T-helper 1 cell treated with Interleukin-12 subunit alpha and Interleukin-12 subunit beta and Interleukin-4 antibody, amounts not matched to agents 30 μg/mL and 1 μg/mL, for 36 hours (primary cell): Measurements from ENCODE around the gene LRP2.

Experiments used
- H3K27ac Mint-ChIP-seq: one replicate; pipeline ENCODE4 v1.8.0; 2021; ENCODE audit warnings: mild to moderate bottlenecking, mixed read lengths
- H3K27me3 Mint-ChIP-seq: one replicate; pipeline ENCODE4 v1.8.0; 2021; ENCODE audit warnings: low read depth, mixed read lengths
- H3K36me3 Mint-ChIP-seq: one replicate; pipeline ENCODE4 v1.8.0; 2021; ENCODE audit warnings: low read depth, mixed read lengths
- H3K4me1 Mint-ChIP-seq: one replicate; pipeline ENCODE4 v1.8.0; 2021; ENCODE audit warnings: low read depth, mixed read lengths
- H3K4me3 Mint-ChIP-seq: one replicate; pipeline ENCODE4 v1.8.0; 2021; ENCODE audit warnings: mild to moderate bottlenecking, moderate library complexity, mixed read lengths
- H3K9me3 Mint-ChIP-seq: one replicate; pipeline ENCODE4 v1.8.0; 2021; ENCODE audit warnings: mixed read lengths

LRP2 gene

DNA sequence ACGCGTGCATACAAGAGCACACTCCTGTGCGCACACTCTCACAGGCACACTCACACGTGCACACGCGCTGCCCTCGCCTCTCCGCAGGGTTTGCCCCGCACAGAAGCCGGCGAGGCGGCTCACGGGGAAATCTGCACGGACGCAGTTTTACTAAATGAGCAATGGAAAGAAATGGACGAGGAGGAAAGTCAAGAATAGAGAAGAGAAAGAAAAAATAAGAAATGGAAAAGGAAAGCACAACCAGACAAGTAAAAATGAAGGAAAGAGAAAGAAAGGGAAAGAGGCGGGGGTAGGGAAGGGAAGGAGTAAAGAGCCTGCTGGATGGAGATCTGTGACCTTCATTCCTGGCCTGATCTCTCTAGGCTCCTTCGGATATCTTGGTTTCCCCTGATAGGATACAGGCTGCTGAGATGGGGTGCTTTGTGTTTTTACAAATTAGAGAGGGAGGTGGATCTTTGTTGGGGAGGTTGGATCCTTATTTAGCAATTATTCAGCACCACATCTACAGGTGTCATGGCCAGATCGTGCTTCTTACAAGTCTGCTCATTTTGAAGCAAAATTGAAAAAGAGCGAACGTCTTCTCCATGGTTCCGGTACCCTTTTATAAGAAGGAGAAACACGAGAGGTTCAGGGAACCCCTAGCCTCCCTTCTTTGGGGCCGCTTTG, 693 bp upstream of the LRP2 start:
- Mint-ChIP-seq H3K9me3 (no peaks in the 10 kb centered on the region), H3K4me3 (peak overlapping the region; percentile 87), H3K36me3 (no peaks in the 10 kb centered on the region), H3K27ac (peak overlapping the region; percentile 50), H3K27me3 (peaks cover 59% of the 10 kb centered on the region), H3K4me1 (peaks cover 31% of the 10 kb centered on the region)

DNA sequence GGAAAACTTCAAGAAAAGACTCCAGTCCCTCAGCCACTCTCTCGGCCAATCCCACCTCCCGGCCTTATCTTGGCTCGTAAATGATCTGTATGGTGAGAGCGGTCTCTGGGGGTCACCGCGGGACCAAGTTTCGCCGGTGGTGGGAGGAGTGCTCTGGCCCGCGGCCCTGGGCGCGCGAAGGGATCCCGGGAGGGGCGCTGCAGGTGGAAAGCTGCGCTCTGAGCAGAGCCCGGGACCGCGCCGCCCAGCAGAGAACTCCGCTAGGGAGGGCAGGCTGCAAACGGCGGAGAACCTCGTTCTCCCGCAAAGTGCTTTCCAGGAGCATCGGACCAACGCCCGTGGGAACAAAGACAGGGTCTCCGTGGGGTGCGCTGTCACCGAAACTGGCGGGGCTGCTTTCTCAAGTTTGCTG, 622 bp downstream of the LRP2 start:
- Mint-ChIP-seq H3K4me3 (peak overlapping the region; percentile 43), H3K27ac (no peak overlapping the region), H3K9me3 (no peaks in the 10 kb centered on the region), H3K4me1 (peaks cover 31% of the 10 kb centered on the region), H3K27me3 (peaks cover 63% of the 10 kb centered on the region), H3K36me3 (no peaks in the 10 kb centered on the region)

DNA sequence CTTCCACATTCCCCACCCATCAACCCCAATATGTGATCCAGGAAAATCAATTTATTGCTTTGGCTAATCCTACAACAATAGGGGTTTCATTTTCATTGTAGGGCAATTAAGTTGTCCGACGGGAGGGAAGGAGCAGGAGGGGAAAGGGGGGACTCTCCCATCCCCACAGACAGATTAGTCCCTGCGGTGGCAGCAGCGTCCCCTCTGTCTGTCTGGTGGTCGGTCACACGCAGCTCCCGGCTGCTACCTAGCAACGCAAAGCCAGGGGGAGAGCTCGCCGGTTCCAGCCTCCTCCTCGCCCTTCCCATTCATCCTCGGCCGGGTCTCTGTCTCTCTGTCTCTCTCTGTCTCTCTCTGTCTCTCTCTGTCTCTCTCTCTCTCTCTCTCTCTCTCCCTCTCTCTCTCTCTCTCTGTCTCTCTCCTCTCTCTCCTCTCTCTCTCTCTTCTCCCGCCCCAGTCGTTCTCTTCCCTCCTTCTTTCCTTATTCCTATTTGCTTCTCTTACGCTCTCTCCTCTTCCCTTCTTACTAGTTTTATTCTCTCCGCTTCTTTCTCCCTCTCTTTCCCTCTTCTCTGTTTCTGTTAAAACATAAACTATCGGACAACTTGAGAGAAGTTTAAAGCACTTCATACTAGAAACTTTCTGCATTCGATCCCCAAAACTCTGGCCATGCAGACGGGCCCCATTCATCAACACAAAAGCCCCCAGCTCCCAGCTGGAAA, 1.2 kb downstream of the LRP2 start:
- Mint-ChIP-seq H3K27me3 (peaks cover 69% of the 10 kb centered on the region), H3K4me3 (peak overlapping the region; percentile 43), H3K9me3 (no peaks in the 10 kb centered on the region), H3K36me3 (no peaks in the 10 kb centered on the region), H3K27ac (no peak overlapping the region), H3K4me1 (peaks cover 31% of the 10 kb centered on the region)

DNA sequence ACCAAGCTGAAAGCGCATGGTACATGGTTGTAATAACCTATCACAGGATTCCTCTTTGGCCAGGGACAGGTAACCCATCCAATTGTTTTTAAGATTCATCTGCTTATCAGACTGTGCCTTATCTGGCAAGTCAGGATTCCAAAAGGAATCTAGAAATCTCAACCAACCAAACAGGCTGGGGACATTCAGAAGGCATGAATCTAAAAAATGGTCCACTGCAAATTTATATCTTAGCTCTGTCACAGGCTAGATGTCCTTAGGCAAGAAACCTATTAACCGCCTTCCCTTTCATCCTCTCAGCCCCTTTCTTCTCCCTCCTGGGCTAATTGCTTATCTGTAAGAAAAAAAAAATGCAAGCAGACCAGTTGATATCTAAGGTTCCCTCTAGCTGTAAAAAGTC, 4.3 kb downstream of the LRP2 start:
- Mint-ChIP-seq H3K27ac (no peak overlapping the region), H3K4me3 (no peak overlapping the region), H3K36me3 (no peaks in the 10 kb centered on the region), H3K27me3 (peaks cover 61% of the 10 kb centered on the region), H3K4me1 (peaks cover 10% of the 10 kb centered on the region), H3K9me3 (no peaks in the 10 kb centered on the region)

DNA sequence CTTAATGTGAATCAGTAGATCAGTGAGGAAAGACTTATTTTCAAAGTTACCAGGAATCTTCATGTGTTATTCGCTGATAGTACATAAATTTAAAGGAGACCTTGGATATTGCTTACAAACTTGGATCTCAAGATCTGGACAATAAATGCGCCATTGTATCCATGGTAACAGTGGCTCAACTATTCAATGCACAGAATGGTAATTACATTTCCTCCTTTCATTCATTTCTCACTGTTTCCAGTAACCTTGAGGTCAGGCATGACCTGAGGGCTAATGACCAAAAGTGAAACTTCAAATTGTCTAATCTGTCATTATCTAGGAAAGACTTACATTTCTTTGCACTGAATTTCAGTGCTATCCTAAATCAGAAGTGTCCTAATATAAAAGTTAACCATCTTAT, 8.1 kb downstream of the LRP2 start:
- Mint-ChIP-seq H3K4me1 (no peaks in the 10 kb centered on the region), H3K27me3 (peaks cover 27% of the 10 kb centered on the region), H3K36me3 (no peaks in the 10 kb centered on the region), H3K9me3 (no peaks in the 10 kb centered on the region), H3K4me3 (no peak overlapping the region), H3K27ac (no peak overlapping the region)

DNA sequence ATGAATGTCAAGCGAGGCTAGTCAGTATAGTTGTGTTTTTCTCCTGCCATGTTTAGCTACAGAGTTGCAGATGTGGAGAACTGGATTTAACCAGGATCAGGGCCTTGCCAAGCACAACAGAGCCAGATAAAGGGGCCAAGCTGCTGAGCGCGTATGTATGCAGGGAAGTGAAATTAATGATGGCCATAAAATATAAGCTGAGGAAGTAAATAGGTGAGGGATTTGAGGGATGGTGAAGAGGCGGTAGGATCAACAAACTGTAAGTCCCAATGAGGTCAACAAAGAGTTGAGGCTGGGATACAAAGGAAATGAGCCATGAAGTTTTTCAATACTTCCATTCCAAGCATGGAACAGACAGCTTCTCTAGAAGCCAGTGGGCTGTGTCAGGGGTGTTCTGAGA, 10.6 kb downstream of the LRP2 start:
- no peak overlapping the region for H3K4me3 Mint-ChIP-seq
- H3K27ac Mint-ChIP-seq, result no peak overlapping the region
- no peaks in the 10 kb centered on the region for H3K9me3 Mint-ChIP-seq
- H3K36me3 Mint-ChIP-seq, result no peaks in the 10 kb centered on the region
- H3K4me1 Mint-ChIP-seq, result no peaks in the 10 kb centered on the region
- peaks cover 15% of the 10 kb centered on the region for H3K27me3 Mint-ChIP-seq

DNA sequence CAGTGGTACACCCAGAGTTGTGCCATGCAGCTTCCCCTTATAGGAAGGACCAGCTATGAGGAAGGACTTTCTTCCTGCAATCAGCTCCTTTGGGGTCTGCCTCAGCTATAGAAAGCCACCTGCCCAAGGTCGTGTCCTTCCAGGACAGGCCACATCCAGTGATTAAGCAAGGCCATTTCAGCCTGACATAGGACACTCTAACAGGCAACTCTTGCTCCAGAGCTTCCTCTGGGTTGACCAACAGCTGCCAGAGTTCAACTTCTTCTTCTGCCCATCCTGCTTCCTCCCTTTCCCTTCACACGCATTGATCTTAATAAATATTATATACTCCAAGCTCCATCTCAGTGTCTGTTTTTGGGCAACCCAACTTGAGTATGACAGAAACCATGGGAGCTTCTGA, 12.8 kb downstream of the LRP2 start:
- H3K27ac Mint-ChIP-seq, result no peak overlapping the region
- H3K9me3 Mint-ChIP-seq, result no peaks in the 10 kb centered on the region
- H3K27me3 Mint-ChIP-seq, result peaks cover 8% of the 10 kb centered on the region
- H3K4me3 Mint-ChIP-seq, result no peak overlapping the region
- no peaks in the 10 kb centered on the region for H3K4me1 Mint-ChIP-seq
- H3K36me3 Mint-ChIP-seq, result no peaks in the 10 kb centered on the region

DNA sequence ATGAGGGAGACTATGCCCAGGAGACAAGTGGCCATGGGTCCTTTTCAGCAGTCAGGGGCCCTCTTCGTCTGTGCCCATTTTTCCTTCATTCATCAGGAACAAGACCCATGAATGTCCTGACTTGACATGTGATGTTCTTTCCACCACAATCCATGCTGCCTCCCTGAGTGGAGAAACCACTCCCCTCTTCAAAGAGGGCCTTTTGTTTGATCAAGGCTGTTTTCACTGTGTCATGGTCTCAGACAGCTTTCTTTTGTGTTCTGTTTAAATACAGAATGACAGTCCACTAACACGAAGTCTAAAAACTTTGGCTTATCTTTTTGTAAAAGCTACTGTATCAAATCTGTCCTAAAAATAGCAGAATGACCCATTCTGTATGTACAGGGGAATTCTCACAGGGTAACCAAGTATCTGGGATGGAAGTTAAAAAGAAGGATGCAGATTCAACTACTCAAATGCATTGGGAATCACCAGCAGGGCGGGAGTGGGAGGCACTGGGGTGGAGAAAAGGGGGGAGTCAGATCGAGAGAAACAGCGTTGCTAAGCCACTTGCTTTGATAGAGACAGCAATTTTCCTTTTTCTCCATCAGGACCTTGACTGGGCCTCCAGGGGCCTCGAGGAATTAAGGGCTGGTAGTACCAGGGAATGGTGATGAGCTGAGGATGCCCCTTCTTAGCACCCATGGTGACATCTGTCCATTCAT, 13.9 kb downstream of the LRP2 start:
- Mint-ChIP-seq H3K36me3 (no peaks in the 10 kb centered on the region), H3K4me3 (no peak overlapping the region), H3K27ac (no peak overlapping the region), H3K27me3 (peaks cover 12% of the 10 kb centered on the region), H3K4me1 (no peaks in the 10 kb centered on the region), H3K9me3 (no peaks in the 10 kb centered on the region)

DNA sequence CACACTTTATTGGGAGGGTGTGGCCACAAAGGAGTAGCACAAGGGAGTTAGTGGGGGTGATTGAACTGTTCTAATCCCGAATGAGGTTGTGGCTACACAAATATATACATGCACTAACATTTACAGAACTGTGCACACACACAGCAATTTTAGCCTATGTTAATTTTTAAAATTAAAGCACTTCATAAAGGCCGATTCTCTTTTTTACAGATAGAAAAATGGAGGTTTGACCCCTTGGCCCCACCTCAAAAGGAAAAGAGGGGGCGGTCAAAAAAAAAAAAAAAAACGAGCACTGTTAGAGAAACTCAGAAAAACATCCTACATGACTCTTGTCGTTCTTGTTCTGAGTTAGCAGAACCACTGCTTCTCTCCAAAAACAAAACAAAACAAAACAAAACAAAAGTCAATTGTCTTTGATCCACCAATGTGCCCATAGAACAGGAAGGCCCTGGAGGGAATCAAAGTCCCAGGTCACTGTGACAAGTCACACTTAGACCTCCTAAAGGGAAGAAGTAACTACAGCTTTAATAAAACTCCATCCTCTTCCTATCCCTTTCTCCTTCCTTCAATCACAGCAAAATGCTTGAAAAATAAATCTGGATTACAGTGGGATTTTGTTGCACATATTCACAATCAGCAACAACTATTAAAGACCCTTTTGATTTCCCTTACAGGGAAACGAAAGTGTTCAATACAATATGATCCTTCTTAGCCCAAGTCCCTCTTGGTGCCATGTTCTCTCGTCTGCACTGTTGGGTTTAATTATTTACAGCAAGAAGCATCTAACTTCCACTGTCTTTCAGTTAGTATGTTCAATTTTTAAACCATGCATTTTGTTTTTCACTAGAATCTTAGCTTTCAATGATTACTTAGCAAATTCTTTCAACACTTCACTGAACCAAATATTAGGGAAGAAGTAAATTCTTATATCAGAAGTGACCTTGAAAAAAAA, 16.6 kb downstream of the LRP2 start:
- Mint-ChIP-seq H3K36me3 (no peaks in the 10 kb centered on the region), H3K9me3 (no peaks in the 10 kb centered on the region), H3K4me3 (no peak overlapping the region), H3K27ac (no peak overlapping the region), H3K27me3 (peaks cover 21% of the 10 kb centered on the region), H3K4me1 (no peaks in the 10 kb centered on the region)

DNA sequence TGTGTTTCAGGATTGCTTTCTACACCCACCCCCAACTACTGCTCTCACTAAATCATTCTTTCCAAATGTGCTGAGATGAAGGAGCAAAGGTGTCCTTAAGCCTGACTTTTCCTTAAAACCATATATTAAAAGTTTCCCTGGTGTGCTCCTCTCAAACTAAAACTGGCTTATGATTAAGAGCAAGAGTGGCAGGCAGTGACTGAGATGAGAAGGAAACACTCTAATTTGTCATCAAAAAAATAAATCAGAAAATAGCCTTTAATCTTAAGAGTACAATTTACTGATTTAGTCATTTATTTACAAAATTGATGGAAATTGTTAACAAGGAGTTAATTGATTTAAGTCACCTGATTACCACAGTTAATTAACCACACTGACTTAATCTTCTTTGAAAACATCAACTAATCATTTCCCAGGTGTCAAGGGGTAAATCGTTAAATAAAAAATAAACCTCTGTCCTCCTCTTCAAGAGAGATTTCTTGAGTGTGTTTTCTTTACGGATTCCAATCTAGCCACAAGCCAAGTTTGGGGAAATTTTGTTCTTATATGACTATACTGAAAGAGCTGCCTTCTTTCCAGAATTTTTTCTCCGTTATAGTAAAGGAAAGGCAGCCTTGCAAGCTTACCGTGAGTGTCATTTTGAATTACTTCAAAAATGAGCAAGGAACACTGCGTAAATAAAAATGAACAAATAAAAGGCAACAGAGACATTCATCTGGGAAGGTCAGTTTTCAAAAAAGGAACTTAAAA, 17.4 kb downstream of the LRP2 start:
- no peak overlapping the region for H3K4me3 Mint-ChIP-seq
- H3K27me3 Mint-ChIP-seq, result peaks cover 26% of the 10 kb centered on the region
- no peaks in the 10 kb centered on the region for H3K4me1 Mint-ChIP-seq
- no peaks in the 10 kb centered on the region for H3K9me3 Mint-ChIP-seq
- no peak overlapping the region for H3K27ac Mint-ChIP-seq
- H3K36me3 Mint-ChIP-seq, result no peaks in the 10 kb centered on the region

DNA sequence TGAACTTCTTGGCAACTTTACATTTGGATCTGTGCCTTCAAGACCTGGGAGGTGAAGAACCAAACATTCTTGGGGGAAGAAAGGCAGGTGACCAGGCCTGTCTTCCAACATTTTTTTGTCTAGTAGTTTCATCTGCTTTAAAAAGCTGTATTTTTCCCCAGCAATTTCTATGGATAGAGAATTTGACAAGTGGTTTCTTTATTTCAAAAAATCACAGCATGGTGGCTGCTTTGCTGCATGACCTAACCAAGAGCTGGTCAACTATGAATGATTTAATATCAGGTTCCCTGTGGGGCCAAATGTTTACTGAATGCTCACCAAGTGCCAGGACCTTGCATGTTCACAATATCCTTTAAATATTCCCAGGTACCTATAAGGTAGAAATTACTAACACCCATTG, 19.1 kb downstream of the LRP2 start:
- Mint-ChIP-seq H3K36me3 (no peaks in the 10 kb centered on the region), H3K9me3 (no peaks in the 10 kb centered on the region), H3K4me3 (no peak overlapping the region), H3K4me1 (no peaks in the 10 kb centered on the region), H3K27ac (no peak overlapping the region), H3K27me3 (peaks cover 30% of the 10 kb centered on the region)

DNA sequence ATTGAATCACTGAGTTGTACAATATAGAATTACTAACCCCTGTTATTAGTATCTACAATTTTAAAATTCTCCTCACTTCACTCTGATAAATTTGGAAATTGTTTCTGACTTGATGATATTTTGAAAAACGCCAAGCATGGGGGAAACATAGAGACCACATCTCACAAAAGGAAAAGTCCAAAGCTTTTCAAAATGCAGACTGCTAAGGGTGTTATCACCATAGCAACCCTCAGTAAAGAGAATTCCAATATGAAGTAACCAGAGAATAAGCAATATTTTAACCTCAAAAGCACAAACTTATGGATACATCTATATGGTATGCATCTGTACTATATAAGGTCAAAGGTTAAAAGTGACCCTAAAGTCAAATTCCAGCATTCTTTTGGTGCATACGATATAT, 22.7 kb downstream of the LRP2 start:
- H3K36me3 Mint-ChIP-seq, result no peaks in the 10 kb centered on the region
- no peak overlapping the region for H3K4me3 Mint-ChIP-seq
- H3K9me3 Mint-ChIP-seq, result no peaks in the 10 kb centered on the region
- H3K27me3 Mint-ChIP-seq, result peaks cover 37% of the 10 kb centered on the region
- no peaks in the 10 kb centered on the region for H3K4me1 Mint-ChIP-seq
- no peak overlapping the region for H3K27ac Mint-ChIP-seq

DNA sequence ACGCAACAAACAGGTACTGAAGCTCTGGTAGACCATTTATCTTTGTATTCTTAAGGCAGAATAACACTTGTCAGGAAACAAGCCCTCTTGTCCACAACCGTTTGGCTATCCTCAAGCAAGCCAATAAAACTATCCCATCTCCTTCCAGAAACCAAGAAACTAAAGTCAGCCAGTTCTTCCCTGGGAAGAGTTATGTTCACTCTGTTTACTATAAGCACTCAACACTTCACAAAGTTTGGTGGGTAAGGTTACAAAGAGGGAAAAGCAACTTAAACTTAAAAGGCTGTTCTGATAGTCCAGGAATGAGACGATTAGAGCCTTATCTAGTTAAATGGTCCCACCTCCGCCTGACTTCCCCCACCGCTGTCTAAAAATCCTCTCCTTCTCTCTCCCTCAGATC, 25.6 kb downstream of the LRP2 start:
- Mint-ChIP-seq H3K36me3 (no peaks in the 10 kb centered on the region), H3K27ac (no peak overlapping the region), H3K9me3 (no peaks in the 10 kb centered on the region), H3K4me1 (no peaks in the 10 kb centered on the region), H3K27me3 (peaks cover 31% of the 10 kb centered on the region), H3K4me3 (no peak overlapping the region)
